HPDE6-E6E7 (cell line): Measurements from ENCODE around the gene ARHGEF37.

Experiments
- DNase-seq: peaks from one replicate; pipeline ENCODE4 v3.0.0; 2011; ENCODE audit warnings: missing footprints; ENCODE audit errors: extremely low spot score

The ARHGEF37 gene

DNA sequence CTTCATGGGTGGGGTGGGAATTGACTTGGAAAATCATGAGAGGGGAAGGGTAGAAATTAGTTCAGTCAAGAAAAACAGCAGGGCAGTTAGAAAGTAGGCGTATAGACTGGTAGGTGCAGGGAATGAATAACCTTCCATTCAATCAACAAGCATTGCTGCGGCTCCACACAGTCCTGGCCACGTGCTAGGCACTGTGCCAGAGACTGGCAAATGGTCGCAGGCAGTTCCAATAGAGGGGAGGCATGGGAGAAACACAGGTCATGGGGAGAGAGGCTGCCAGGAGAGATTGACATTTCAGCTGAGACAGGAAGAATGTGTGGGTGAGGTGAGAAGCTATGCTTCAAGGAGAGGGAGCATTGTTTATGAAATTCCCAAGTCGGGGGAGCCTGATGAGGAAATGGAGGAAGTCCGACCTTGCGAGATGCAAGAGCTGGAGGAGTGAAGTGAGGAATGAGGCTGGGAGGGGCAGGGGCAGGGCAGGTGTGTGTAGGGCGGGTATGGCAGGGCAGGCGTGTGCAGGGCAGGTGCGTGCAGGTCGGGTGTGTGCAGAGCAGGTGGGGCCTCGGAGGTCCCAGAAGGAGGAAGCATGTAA, 94.4 kb downstream of the ARHGEF37 start:
- peak; percentile 48 for DNase-seq

DNA sequence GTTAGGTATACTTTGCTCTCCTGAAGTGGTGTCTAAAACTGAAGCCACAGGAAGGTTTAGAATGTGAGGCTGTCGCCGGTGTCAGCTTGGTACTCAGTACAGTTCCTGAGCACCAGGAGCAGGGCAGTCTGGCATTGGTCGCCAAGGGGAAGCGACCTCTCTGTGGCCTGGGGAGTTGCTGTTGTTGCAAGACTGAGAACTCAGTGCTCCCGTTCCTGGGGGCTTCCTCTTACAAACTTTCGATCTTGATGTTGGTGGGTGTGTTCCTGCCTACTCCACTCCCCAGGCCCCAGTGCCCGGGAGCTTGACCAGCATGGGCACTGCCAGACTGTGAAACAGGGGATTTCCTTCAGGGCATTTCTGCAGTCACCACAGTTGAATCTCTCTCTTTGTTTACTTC, 96.4 kb downstream of the ARHGEF37 start:
- no peak for DNase-seq

DNA sequence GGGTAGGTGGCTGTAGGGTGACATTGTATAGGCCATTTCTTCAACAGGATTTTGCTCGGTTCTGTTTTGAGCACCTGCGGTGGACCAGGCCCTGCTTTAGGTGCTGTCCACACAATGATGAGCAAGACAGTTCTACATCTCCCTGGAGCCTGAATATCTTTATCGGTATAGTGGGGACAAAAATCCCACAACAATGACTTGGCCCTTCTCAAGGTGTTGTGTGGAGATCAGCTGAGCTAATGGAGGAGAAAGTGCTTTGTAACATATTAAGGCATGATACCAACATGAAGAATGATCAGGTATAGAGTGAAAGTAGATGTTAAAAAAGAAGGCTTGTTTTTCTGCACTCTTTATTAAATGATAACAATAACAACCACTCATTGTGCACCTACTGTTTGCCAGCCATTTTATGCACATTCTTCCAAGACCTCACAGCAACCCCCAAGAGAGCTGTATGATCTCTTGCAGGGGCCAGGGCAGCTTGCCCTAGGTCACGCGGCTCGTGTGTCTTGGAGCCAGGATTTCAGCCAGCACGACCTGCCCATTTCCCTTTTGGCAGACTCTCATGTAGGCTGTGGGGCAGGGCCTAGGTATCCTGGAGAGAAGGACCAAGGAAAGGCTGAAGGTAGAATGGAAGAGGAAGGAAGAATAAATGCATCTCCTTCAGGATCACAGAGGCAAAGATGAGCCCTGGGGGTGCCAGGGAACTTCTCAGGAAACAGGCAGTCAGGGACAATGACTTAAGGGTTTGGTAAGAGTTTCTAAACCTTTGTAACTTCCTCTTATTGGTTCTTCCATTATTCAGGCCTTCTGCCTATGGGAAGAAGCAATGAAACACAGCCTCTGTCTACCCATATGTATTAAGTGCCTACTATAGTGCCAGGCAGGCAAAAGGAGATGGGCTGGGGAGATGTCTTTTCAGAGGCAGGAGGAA, 98.8 kb downstream of the ARHGEF37 start:
- no peak for DNase-seq

DNA sequence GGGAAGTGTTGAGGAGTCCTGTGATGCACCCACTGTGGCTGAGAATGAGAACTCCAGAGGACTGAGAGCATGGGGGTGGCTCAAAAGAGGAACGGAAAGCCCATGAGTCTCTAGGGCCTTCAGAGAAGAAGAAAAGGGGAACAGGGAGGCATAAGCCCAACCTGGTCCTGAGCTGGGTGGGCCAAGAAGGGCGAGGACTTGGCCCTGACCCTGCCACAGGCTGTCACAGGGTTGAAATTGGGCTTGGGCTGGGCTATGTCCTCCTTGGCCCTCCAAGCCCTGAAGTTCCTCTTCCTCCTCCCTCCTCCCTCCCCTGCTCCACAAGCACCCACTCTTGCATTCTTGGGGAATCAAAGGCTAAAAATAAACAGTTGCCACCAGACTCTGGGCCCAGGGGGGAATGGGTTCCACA, 99.5 kb downstream of the ARHGEF37 start:
- DNase-seq = no peak

DNA sequence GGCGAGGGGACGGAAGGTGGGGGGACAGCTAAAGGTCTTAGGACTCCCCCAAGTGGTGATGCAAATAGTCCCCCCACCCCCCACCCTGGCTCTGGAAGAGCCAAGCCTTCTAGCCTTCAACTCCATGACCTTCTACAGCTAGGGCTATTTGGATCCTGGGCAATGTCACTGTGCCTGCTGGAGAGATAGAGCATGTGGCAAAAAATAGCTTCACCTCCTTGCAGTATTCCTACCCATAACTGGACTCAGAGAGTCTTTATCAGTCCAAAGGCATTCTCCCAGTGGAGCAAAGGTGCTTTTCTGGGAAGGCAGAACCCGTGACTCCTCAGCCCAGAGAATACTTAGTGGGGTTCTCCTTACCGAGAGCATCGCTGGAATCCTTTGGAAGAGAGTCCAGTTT, 100.0 kb downstream of the ARHGEF37 start:
- DNase-seq = no peak

DNA sequence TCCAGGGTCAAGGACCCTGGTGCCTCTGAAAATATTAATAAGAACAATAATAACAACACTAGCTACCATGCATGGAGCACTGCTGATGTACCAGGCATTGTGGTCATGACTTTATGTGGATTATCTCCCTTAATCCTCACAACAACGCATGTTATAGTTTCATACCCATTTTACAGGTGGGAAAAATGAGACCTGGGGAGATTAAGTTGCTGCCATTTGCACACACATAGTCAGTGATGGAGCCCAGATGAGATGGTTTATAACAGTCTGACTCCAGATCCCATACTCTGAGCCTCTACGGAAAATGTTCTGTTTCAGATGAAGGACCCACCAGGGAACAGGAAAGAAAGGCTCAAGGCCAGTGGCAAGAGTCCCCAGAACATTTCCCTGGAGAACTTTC, 100.6 kb downstream of the ARHGEF37 start:
- DNase-seq = no peak

DNA sequence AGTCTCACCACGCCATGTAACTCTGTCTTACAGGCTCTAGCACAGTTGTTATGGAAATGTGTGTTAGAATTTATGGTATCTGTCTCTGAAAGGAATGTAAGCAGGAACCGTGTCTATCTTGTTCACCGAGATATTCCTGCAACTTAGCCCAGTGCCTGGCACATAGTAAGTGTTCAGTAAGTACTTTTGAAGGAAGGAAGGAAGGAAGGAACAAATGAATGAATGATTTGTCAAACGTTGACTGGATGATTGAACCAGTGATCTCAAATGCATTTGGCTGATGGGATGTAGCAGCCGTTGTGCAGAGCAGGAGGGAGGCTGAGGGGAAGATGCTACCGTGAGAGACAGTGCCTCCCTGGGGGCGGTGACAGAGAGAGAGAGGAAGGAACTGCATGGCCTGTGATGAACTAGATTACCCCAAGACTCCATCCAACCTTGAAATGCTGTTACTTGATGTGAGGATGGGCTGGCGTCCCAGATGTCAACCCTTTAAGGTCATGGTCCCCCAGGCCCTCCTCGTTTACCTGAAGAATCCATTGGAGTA, 101.3 kb downstream of the ARHGEF37 start:
- DNase-seq = no peak

DNA sequence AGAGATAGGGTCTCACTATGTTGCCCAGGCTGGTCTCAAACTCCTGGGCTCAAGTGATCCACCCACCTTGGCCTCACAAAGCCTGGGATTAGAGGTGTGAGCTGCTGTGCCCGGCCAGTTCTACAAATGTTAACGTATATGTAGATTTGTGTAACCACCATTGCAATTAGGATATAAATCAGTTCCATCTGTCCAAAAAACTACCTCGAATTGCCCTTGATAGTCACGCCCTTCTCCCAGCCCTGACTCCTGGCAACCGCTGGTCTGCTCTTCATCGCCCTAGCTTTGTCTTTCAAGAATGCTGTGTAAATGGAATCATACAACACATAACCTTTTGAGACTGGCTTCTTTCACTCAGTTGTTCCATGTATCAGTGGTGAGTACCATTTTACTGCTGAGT, 102.7 kb downstream of the ARHGEF37 start:
- DNase-seq = no peak

DNA sequence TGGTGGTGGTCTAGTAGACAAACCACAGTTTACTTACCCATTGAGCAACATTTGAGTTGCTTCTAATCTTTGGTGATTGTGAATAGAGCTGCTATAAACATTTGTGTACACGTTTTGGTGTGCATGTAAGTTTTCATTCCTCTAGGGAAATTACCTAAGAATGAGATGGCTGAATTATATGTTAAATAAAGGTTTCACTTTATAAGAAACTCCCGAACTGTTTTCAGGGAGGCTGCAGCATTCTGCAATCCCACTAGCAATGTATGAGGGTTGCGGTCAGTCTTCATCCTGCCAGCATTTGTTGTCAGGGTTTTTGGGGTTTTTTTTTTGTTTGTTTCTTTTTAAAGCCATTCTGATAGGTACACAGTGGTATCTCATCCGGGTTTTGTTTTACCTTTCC, 103.1 kb downstream of the ARHGEF37 start:
- DNase-seq = no peak
